Gastrocnemius medialis (tissue), 4 donors: ENCODE measurements around the gene GPN3.
"Not testable (repeated sequence)": the region's sequence is repeated elsewhere in the genome, so short reads cannot be mapped to it uniquely, and the experiment has no call there.

ENCODE experiments used
- CTCF ChIP-seq, 5 experiments: fragments of 450-650 bp in 3 of 5; fragments of 200-600 bp in 2 of 5; sonication (generic) in 2 of 5; IDR thresholded peaks in 4 of 5; conservative IDR thresholded peaks in 1 of 5; 1 replicate in 4 of 5; 2 replicates in 1 of 5; pipeline ENCODE4 v1.5.1; 2016 to 2019; ENCODE audit warnings: antibody characterized with exemption in 5 of 5, mild to moderate bottlenecking in 3 of 5, moderate library complexity in 3 of 5
- POLR2A ChIP-seq, 2 donors: fragments of 450-650 bp; IDR thresholded peaks; one replicate each; pipeline ENCODE4 v1.6.1; 2017; ENCODE audit warnings: antibody characterized with exemption in 2 of 2, mild to moderate bottlenecking in 2 of 2, moderate library complexity in 2 of 2

GRCh38 chr12:110465765-110466164 lies 2.3 kb downstream of the GPN3 start:
- not testable (repeated sequence) for TF ChIP-seq CTCF (IDR thresholded peaks at IDR 0.05 in 4 of 5, conservative IDR thresholded peaks at IDR 0.05 in 1 of 5); POLR2A (IDR thresholded peaks at IDR 0.05)
